K562 (cell line): ENCODE measurements around the gene SPAG7. TPM values are rescaled to one million over a fixed set of nuclear protein-coding genes. Genes with fewer than 3 reads are reported as not detected.
A peak's percentile ranks its signal among the peaks of the same experiment; 100 is the strongest.

Experiments used
- EP300 ChIP-seq: IDR thresholded peaks from 2 replicates; pipeline ENCODE4 v1.6.1; 2012; ENCODE audit warnings: low read length, improper control_type of control experiment
- ESRRA ChIP-seq: fragments of 450-650 bp; IDR thresholded peaks from 2 replicates; pipeline ENCODE4 v1.6.1; 2014; ENCODE audit warnings: low read depth, mild to moderate bottlenecking, moderate library complexity, borderline replicate concordance
- FIP1L1 ChIP-seq: fragments of 200-400 bp; formaldehyde crosslinking; IDR thresholded peaks from 2 replicates; pipeline ENCODE4 v1.6.1; 2018; ENCODE audit warnings: mild to moderate bottlenecking, low read depth, low read length; ENCODE audit not compliant: poor library complexity, severe bottlenecking
- JUNB ChIP-seq: fragments of 450-650 bp; formaldehyde crosslinking; conservative IDR thresholded peaks from 2 replicates; pipeline ENCODE4 v1.4.0; 2020; ENCODE audit warnings: mild to moderate bottlenecking
- KDM4B ChIP-seq, 2 experiments: fragments of 450-650 bp in 1 of 2; sonication (generic) in 1 of 2; IDR thresholded peaks; 2 replicates each; pipeline ENCODE4 v1.6.1; 2016 to 2017; ENCODE audit warnings: borderline replicate concordance in 2 of 2, antibody characterized with exemption in 1 of 2, low read depth in 1 of 2, mild to moderate bottlenecking in 1 of 2
- MEF2D ChIP-seq: conservative IDR thresholded peaks from 2 replicates; pipeline ENCODE4 v1.6.1; 2016; ENCODE audit warnings: low read depth, missing genetic modification characterization, missing compliant biosample characterization
- MYC ChIP-seq, 2 experiments: fragments of 250-450 bp in 1 of 2; sonication (Bioruptor Pico) in 1 of 2; IDR thresholded peaks; 2 replicates each; pipeline versions ENCODE4 v1.5.1 to v1.6.1; 2012 to 2021; ENCODE audit warnings: low read depth in 2 of 2, borderline replicate concordance in 1 of 2, improper control_type of control experiment in 1 of 2, low read length in 1 of 2, mild to moderate bottlenecking in 1 of 2, moderate library complexity in 1 of 2
- NCOR1 ChIP-seq: fragments of 450-650 bp; IDR thresholded peaks from 2 replicates; pipeline ENCODE4 v1.6.1; 2016; ENCODE audit warnings: mild to moderate bottlenecking, moderate library complexity
- NELFE ChIP-seq: IDR thresholded peaks from 2 replicates; pipeline ENCODE4 v1.6.1; 2011; ENCODE audit warnings: mild to moderate bottlenecking; ENCODE audit not compliant: insufficient read depth, insufficient read length
- PHF8 ChIP-seq: fragments of 200-600 bp; sonication (generic); IDR thresholded peaks from 2 replicates; pipeline ENCODE4 v1.6.1; 2012; ENCODE audit warnings: mixed run types, mild to moderate bottlenecking, inconsistent platforms, low read length, moderate library complexity, borderline replicate concordance
- RBM22 ChIP-seq: fragments of 200-400 bp; formaldehyde crosslinking; IDR thresholded peaks from 2 replicates; pipeline ENCODE4 v1.6.1; 2018; ENCODE audit warnings: low read length, low read depth; ENCODE audit not compliant: poor library complexity, severe bottlenecking
- SP1 ChIP-seq: sonication (generic); formaldehyde crosslinking; IDR thresholded peaks from 2 replicates; pipeline ENCODE4 v1.8.1; 2022; ENCODE audit warnings: mild to moderate bottlenecking, missing genetic modification reagents
- TBP ChIP-seq: optimal IDR thresholded peaks from 2 replicates; pipeline ENCODE3; 2011; ENCODE audit warnings: low read depth, low read length, improper control_type of control experiment
- YY1 ChIP-seq, 3 experiments: IDR thresholded peaks; 2 replicates each; pipeline ENCODE4 v1.6.1; 2011; ENCODE audit warnings: low read length in 2 of 3, mild to moderate bottlenecking in 2 of 3, moderate library complexity in 2 of 3, borderline replicate concordance in 1 of 3, control low read depth in 1 of 3, low read depth in 1 of 3; ENCODE audit not compliant: insufficient read depth in 3 of 3, insufficient replicate concordance in 2 of 3, control insufficient read depth in 1 of 3, insufficient read length in 1 of 3; ENCODE audit errors: extremely low read depth in 1 of 3
- ZNF347 ChIP-seq: fragments of 450-650 bp; formaldehyde crosslinking; IDR thresholded peaks from 2 replicates; pipeline ENCODE4 v1.4.0; 2020; ENCODE audit warnings: low read depth, mild to moderate bottlenecking, moderate library complexity
- polyA plus RNA-seq, 8 experiments: library from polyadenylated mRNA; depleted of rRNA in 4 of 8; stranded (reverse) in 5 of 8; unstranded in 3 of 8; fragments of >200 nt; fragmentation: Nextera tagmentation in 2 of 8; fragmentation: Illumina TruSeq in 1 of 8; extraction: Ambion mirVana in 2 of 8; extraction: Trizol in 1 of 8; gene quantifications; 2 replicates each; pipeline versions ENCODE4 v1.2.1 to v1.2.3, GENCODE V29; 2011 to 2014; ENCODE audit warnings: inconsistent platforms in 1 of 8, missing spikeins in 1 of 8
- total RNA-seq, 7 experiments: library from RNA; depleted of rRNA in 6 of 7; stranded (reverse); fragments of >200 nt in 6 of 7; fragmentation: Illumina TruSeq in 2 of 7; extraction: Trizol in 2 of 7; gene quantifications; 2 replicates each; pipeline versions ENCODE4 v1.2.1 to v1.2.3, GENCODE V29; 2011 to 2021; ENCODE audit warnings: low replicate concordance in 1 of 7
- TF ChIP-seq, protein P1 (sequence below), 2 experiments: fragments of 450-650 bp; conservative IDR thresholded peaks; 2 replicates each; pipeline ENCODE4 v1.6.1; 2017; ENCODE audit warnings: mild to moderate bottlenecking in 2 of 2, moderate library complexity in 2 of 2
- TF ChIP-seq, protein P2 (sequence below): fragments of 250-450 bp; sonication (Bioruptor Pico); IDR thresholded peaks from 2 replicates; pipeline ENCODE4 v1.4.0; 2020; ENCODE audit warnings: mild to moderate bottlenecking, moderate library complexity
- TF ChIP-seq, protein P3 (sequence below): fragments of 450-650 bp; IDR thresholded peaks from 2 replicates; pipeline ENCODE4 v1.6.1; 2017; ENCODE audit warnings: antibody characterized with exemption, mild to moderate bottlenecking

Gene SPAG7
- total and polyA plus RNA-seq, 9 of the 15 experiments (the other 6 are each of a cell fraction or from before 2014, with no cell fraction given): 5.6 to 53.5 (median 36.3) TPM

DNA sequence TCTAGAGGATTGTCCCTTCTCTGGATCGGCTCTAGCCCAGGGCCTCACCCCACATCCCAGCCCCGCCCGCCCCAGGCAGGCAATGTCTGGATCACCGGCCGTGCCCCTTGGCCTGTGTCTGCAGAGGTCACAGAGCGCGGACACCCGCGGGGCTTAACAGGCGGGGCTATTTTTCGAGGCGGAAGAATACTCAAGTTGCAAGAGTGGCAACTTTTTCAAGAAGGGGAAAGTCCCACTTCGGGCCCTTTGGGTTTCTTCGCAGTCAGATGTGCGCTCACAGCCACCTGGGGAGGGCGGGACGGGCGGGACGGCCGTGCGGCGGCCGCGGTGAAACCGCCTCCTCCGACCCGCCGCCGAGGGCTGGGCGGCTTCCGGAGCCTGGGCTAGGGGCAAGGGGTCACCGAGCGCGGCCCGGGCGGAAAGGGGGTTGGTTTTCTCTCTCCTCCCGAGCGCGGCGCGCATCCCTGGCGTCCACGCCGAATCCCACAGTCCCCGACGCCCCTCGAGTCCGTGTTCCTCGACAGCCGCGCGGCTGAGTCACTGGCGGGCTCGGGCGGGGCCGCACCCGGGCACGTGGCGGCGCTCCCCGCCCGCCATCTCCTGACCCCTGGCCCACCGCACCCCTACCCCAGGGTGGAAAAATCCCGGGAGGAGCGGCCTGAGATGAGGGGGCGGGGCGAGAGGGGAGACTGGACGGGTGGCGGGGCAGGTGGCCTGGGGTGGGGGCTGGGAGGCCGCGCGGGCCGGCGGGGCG, 18.1 kb downstream of the SPAG7 start (continued):
- TF ChIP-seq, protein P1, sequence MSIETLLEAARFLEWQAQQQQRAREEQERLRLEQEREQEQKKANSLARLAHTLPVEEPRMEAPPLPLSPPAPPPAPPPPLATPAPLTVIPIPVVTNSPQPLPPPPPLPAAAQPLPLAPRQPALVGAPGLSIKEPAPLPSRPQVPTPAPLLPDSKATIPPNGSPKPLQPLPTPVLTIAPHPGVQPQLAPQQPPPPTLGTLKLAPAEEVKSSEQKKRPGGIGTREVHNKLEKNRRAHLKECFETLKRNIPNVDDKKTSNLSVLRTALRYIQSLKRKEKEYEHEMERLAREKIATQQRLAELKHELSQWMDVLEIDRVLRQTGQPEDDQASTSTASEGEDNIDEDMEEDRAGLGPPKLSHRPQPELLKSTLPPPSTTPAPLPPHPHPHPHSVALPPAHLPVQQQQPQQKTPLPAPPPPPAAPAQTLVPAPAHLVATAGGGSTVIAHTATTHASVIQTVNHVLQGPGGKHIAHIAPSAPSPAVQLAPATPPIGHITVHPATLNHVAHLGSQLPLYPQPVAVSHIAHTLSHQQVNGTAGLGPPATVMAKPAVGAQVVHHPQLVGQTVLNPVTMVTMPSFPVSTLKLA (conservative IDR thresholded peaks at IDR 0.05): peak; percentile 72 to 85; a peak in 3 of 4 replicates
- no peak for TF ChIP-seq NELFE
- TF ChIP-seq YY1 (IDR thresholded peaks at IDR 0.05; ENCODE audit: borderline replicate concordance in 1 of 3, control insufficient read depth in 1 of 3, extremely low read depth in 1 of 3, insufficient read depth in 3 of 3, insufficient read length in 1 of 3, insufficient replicate concordance in 2 of 3, low read depth in 1 of 3, low read length in 2 of 3): peak in 1 of 3 experiments; percentile 7
- TF ChIP-seq, protein P2, sequence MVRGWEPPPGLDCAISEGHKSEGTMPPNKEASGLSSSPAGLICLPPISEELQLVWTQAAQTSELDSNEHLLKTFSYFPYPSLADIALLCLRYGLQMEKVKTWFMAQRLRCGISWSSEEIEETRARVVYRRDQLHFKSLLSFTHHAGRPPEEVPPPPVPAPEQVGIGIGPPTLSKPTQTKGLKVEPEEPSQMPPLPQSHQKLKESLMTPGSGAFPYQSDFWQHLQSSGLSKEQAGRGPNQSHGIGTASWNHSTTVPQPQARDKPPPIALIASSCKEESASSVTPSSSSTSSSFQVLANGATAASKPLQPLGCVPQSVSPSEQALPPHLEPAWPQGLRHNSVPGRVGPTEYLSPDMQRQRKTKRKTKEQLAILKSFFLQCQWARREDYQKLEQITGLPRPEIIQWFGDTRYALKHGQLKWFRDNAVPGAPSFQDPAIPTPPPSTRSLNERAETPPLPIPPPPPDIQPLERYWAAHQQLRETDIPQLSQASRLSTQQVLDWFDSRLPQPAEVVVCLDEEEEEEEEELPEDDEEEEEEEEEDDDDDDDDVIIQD (CRISPR knock-in tag): 0 out of 2 replicates have a peak, but pooled peaks have one; percentile 25
- 0 out of 2 replicates have a peak, but pooled peaks have one; percentile 14 for TF ChIP-seq ESRRA
- no peak for TF ChIP-seq FIP1L1
- TF ChIP-seq, protein P3, sequence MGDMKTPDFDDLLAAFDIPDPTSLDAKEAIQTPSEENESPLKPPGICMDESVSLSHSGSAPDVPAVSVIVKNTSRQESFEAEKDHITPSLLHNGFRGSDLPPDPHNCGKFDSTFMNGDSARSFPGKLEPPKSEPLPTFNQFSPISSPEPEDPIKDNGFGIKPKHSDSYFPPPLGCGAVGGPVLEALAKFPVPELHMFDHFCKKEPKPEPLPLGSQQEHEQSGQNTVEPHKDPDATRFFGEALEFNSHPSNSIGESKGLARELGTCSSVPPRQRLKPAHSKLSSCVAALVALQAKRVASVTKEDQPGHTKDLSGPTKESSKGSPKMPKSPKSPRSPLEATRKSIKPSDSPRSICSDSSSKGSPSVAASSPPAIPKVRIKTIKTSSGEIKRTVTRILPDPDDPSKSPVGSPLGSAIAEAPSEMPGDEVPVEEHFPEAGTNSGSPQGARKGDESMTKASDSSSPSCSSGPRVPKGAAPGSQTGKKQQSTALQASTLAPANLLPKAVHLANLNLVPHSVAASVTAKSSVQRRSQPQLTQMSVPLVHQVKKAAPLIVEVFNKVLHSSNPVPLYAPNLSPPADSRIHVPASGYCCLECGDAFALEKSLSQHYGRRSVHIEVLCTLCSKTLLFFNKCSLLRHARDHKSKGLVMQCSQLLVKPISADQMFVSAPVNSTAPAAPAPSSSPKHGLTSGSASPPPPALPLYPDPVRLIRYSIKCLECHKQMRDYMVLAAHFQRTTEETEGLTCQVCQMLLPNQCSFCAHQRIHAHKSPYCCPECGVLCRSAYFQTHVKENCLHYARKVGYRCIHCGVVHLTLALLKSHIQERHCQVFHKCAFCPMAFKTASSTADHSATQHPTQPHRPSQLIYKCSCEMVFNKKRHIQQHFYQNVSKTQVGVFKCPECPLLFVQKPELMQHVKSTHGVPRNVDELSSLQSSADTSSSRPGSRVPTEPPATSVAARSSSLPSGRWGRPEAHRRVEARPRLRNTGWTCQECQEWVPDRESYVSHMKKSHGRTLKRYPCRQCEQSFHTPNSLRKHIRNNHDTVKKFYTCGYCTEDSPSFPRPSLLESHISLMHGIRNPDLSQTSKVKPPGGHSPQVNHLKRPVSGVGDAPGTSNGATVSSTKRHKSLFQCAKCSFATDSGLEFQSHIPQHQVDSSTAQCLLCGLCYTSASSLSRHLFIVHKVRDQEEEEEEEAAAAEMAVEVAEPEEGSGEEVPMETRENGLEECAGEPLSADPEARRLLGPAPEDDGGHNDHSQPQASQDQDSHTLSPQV: peak; percentile 43
- TF ChIP-seq PHF8: peak; percentile 42; the same call in 1 of the 2 replicates
- no peak for TF ChIP-seq EP300
- peak; percentile 90 for TF ChIP-seq MYC (IDR thresholded peaks at IDR 0.05; ENCODE audit: low read depth, low read length)
- no peak for TF ChIP-seq MYC (CRISPR knock-in tag; IDR thresholded peaks at IDR 0.05; ENCODE audit: borderline replicate concordance, low read depth)
- TF ChIP-seq JUNB (CRISPR knock-in tag): 0 out of 2 replicates have a peak, but pooled peaks have one; percentile 11
- no peak for TF ChIP-seq ZNF347 (CRISPR knock-in tag)
- no peak for TF ChIP-seq MEF2D (tag)
- TF ChIP-seq RBM22: peak; percentile 64
- TF ChIP-seq KDM4B (IDR thresholded peaks at IDR 0.05; ENCODE audit: borderline replicate concordance in 2 of 2, low read depth in 1 of 2): no peak
- TF ChIP-seq TBP: peak; percentile 12
- TF ChIP-seq NCOR1: peak; percentile 54
- 0 out of 2 replicates have a peak, but pooled peaks have one; percentile 29 for TF ChIP-seq SP1
